ENCODE data around the gene DRICH1.
A peak's percentile ranks its signal among the peaks of the same experiment; 100 is the strongest.
"Not testable (repeated sequence)": the region's sequence is repeated elsewhere in the genome, so short reads cannot be mapped to it uniquely, and the experiment has no call there.

Gene DRICH1

DNA sequence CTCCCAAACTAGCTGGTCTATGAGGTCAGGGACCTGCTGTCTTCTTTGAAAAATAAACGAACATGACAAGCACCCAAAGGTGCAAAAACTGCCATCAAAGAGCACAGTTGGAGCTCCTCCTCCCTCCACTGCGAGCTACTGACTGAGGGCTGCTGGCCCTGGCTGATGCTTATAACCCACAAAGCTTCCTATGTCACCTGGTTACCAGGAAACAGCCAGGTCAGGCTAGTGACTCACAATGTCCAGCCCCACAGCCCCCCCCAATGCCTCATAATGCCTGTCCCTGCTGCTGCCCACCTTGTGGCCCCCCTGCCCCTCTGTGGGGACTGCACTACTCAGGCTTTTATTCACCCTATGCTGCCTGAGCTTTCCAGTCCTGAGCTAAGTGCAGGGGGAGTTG is at the start of gene DRICH1:
DRICH1 (minus strand) TSS at position 144 of the 400 bp plus-strand sequence. CDS start 298 bp downstream, outside the sequence.
- Mint-ChIP-seq H3K27ac (no peak within 1 kb of the TSS), H3K36me3 (ENCODE audit: low read depth) (no peaks in the 10 kb centered on the region), H3K27me3 (no peaks in the 10 kb centered on the region), H3K4me3 (no peak within 1 kb of the TSS), H3K9me3 (no peaks in the 10 kb centered on the region), H3K4me1 (no peaks in the 10 kb centered on the region)
- no peak for ATAC-seq
- no peak for DNase-seq

DNA sequence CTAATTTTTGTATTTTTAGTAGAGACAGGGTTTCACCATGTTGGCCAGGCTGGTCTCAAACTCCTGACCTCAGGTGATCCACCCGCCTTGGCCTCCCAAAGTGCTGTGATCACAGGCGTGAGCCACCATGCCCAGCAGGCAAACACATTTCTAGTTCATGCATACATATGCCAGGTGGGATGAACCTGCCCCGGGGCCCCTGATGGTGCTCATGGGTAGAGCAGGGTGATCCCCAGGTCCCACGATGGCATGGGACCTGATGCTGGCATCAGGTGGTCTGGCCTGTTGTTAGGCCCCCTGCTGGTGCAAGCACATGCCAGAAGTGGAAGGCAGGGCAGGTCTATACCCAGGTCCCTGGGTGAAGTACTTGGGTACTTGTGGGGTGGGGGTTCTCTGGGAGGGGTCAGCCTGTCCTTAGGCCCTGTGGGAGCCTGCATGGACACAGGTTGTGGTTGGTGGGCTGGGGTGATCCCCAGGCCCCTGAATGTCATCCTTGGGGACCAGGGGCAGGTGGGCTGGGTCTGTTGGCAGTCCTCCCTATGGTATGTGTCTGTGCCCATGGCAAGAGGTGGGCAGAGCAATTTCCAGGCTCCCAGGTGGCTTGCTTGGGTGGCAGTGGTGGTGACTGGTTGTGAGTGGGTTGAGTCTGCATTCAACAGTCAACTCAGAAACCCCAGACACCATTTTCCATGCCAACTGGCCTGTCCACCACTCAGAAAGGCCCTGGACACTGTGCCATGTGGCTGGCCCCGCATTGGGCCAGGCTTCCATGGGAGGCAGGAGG is 49.1 kb upstream of the DRICH1 start:
- no peaks in the 10 kb centered on the region for H3K4me1 Mint-ChIP-seq
- no peak overlapping the region for H3K4me3 Mint-ChIP-seq
- peaks cover 4% of the 10 kb centered on the region for H3K36me3 Mint-ChIP-seq (ENCODE audit: low read depth)
- no peak for ATAC-seq
- no peak for DNase-seq
- H3K27ac Mint-ChIP-seq: no peak overlapping the region
- H3K9me3 Mint-ChIP-seq: no peaks in the 10 kb centered on the region
- H3K27me3 Mint-ChIP-seq: no peaks in the 10 kb centered on the region

DNA sequence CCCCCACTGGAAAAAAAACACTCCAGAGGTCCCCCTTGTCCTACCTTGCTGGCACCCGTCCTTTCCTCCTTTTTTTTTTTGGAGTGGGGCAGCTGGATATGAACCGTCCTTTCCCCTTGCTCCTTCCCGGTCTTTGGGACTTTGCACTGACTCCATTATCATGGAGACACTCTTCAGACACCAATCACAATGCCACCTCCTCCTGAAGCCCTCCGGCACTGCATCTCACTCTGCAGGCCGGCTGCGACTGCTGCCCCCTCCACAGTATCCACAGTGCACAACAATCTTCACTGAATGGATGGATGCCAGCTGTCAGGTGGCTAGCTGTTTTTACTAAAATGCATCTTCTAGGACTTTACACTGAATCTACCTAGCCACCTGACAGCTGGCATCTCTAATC is 46.0 kb upstream of the DRICH1 start:
- no peaks in the 10 kb centered on the region for H3K4me1 Mint-ChIP-seq
- ATAC-seq (no peak), DNase-seq (no peak)
- no peaks in the 10 kb centered on the region for H3K9me3 Mint-ChIP-seq
- H3K27me3 Mint-ChIP-seq: no peaks in the 10 kb centered on the region
- peaks cover 4% of the 10 kb centered on the region for H3K36me3 Mint-ChIP-seq (ENCODE audit: low read depth)
- no peak overlapping the region for H3K4me3 Mint-ChIP-seq
- H3K27ac Mint-ChIP-seq: no peak overlapping the region

GRCh38 chr22:23677701-23677995 is 45.5 kb upstream of the DRICH1 start:
- Mint-ChIP-seq H3K27ac (no peak overlapping the region), H3K36me3 (ENCODE audit: low read depth) (peaks cover 4% of the 10 kb centered on the region), H3K4me1 (no peaks in the 10 kb centered on the region), H3K4me3 (no peak overlapping the region), H3K9me3 (no peaks in the 10 kb centered on the region), H3K27me3 (no peaks in the 10 kb centered on the region)
- ATAC-seq (no peak), DNase-seq (no peak)

GRCh38 chr22:23676841-23677700 is 45.0 kb upstream of the DRICH1 start:
- not testable (repeated sequence) for H3K36me3 Mint-ChIP-seq (ENCODE audit: low read depth); ATAC-seq; H3K4me1 Mint-ChIP-seq; DNase-seq; H3K4me3 Mint-ChIP-seq; H3K27ac Mint-ChIP-seq; H3K27me3 Mint-ChIP-seq; H3K9me3 Mint-ChIP-seq

GRCh38 chr22:23675502-23676415 is 43.6 kb upstream of the DRICH1 start:
- no peak for DNase-seq
- H3K36me3 Mint-ChIP-seq (ENCODE audit: low read depth): peaks cover 2% of the 10 kb centered on the region
- H3K4me3 Mint-ChIP-seq: no peak overlapping the region
- H3K4me1 Mint-ChIP-seq: no peaks in the 10 kb centered on the region
- ATAC-seq: no peak
- no peaks in the 10 kb centered on the region for H3K27me3 Mint-ChIP-seq
- H3K27ac Mint-ChIP-seq: no peak overlapping the region
- no peaks in the 10 kb centered on the region for H3K9me3 Mint-ChIP-seq

- DNase-seq; H3K36me3 Mint-ChIP-seq (ENCODE audit: low read depth); H3K9me3 Mint-ChIP-seq; ATAC-seq; H3K27me3 Mint-ChIP-seq; H3K27ac Mint-ChIP-seq; H3K4me3 Mint-ChIP-seq; H3K4me1 Mint-ChIP-seq: not testable (repeated sequence)
These were observed 42.9 kb upstream of the DRICH1 start for GRCh38 chr22:23674886-23675501.

- DNase-seq (no peak), ATAC-seq (no peak)
- Mint-ChIP-seq H3K36me3 (ENCODE audit: low read depth) (peaks cover 2% of the 10 kb centered on the region), H3K27me3 (no peaks in the 10 kb centered on the region), H3K9me3 (no peaks in the 10 kb centered on the region), H3K4me3 (no peak overlapping the region), H3K27ac (no peak overlapping the region), H3K4me1 (no peaks in the 10 kb centered on the region)
These were observed 41.9 kb upstream of the DRICH1 start for GRCh38 chr22:23673826-23674690.

DNA sequence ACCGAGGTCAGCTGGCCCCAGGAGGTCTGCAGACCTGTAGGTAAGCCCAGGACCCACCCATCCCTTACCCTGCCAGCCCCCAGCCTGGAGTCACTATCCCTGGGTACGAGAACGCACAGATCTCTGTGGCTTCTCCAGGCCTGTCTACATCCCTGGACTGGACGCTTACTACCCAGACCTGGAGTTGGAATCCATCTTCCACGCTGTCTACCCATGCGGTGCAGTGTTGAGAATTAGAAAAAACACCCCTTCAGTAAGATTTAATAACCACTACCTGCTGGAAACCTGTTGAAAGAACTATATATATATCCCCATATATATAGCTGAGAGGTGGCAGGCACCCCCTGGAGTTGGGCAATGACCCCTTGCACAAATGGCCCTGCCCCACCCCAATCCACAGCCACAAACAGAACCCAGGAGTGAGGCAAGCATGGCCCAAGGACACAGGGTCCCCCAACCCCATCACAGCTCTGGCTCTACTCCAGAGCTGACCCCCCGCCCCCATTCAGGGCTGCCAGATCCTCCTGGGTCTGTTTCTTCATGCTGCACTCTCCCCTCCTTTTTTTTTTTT is 41.0 kb upstream of the DRICH1 start:
- DNase-seq: no peak
- Mint-ChIP-seq H3K4me3 (no peak overlapping the region), H3K9me3 (no peaks in the 10 kb centered on the region), H3K36me3 (ENCODE audit: low read depth) (peaks cover 3% of the 10 kb centered on the region), H3K27ac (no peak overlapping the region), H3K27me3 (no peaks in the 10 kb centered on the region), H3K4me1 (no peaks in the 10 kb centered on the region)
- ATAC-seq: no peak

- H3K4me3 Mint-ChIP-seq; H3K27me3 Mint-ChIP-seq; H3K9me3 Mint-ChIP-seq; DNase-seq; ATAC-seq; H3K27ac Mint-ChIP-seq; H3K4me1 Mint-ChIP-seq; H3K36me3 Mint-ChIP-seq (ENCODE audit: low read depth): not testable (repeated sequence)
These were observed 40.4 kb upstream of the DRICH1 start for GRCh38 chr22:23672307-23673049.

GRCh38 chr22:23671387-23671786 is 39.3 kb upstream of the DRICH1 start:
- peak; percentile 39 for ATAC-seq
- H3K27ac Mint-ChIP-seq; DNase-seq; H3K9me3 Mint-ChIP-seq; H3K4me1 Mint-ChIP-seq; H3K4me3 Mint-ChIP-seq; H3K27me3 Mint-ChIP-seq; H3K36me3 Mint-ChIP-seq (ENCODE audit: low read depth): not testable (repeated sequence)

- Mint-ChIP-seq H3K9me3 (no peaks in the 10 kb centered on the region), H3K27me3 (no peaks in the 10 kb centered on the region), H3K4me1 (no peaks in the 10 kb centered on the region), H3K27ac (no peak overlapping the region), H3K36me3 (ENCODE audit: low read depth) (peaks cover 1% of the 10 kb centered on the region), H3K4me3 (no peak overlapping the region)
- ATAC-seq (no peak), DNase-seq (no peak)
These were observed 38.5 kb upstream of the DRICH1 start for GRCh38 chr22:23670378-23671295.
